NCI-H128 (cell line): ENCODE measurements around the gene OR52E6.

Source experiments
- DNase-seq: peaks from one replicate; lab custom pipeline; 2025; ENCODE audit not compliant: unreplicated experiment; lab: John Stamatoyannopoulos, UW

OR52E6 gene

GRCh38 chr11:5803982-5804381 lies 37.7 kb downstream of the OR52E6 start:
- DNase-seq, result no peak

GRCh38 chr11:5796541-5796940 lies 45.2 kb downstream of the OR52E6 start:
- DNase-seq, result no peak

- DNase-seq, result no peak
Measured at GRCh38 chr11:5791165-5791564, 50.5 kb downstream of the OR52E6 start, which contains the start of gene OR52N1. OR52N1 (minus strand) TSS chr11:5791265; CDS start chr11:5788816, 2,449 bp downstream.
